ENCODE measurements around the gene TNFSF8.

DNA sequence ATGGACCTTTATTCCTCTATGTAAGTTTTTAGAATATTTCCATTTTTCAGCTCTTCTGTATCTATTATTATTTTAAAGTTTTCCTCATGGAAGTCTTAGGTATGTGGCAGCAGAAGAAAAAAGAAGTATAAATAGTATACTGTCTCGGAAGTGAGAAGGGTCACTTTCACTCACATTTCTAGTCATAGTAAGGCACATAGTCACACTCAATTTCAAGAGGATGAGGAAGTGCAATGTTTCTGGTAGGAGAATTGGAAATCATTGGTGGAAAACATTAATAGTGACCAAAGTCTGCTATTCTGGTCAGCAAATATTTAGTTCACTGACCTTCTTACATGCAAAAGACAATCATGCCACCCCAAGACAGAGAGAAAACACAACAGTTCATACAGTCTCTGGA, 35.2 kb upstream of the TNFSF8 start:
- no peak for TF ChIP-seq POLR2A (IDR thresholded peaks at IDR 0.05)
- TF ChIP-seq, protein P1, sequence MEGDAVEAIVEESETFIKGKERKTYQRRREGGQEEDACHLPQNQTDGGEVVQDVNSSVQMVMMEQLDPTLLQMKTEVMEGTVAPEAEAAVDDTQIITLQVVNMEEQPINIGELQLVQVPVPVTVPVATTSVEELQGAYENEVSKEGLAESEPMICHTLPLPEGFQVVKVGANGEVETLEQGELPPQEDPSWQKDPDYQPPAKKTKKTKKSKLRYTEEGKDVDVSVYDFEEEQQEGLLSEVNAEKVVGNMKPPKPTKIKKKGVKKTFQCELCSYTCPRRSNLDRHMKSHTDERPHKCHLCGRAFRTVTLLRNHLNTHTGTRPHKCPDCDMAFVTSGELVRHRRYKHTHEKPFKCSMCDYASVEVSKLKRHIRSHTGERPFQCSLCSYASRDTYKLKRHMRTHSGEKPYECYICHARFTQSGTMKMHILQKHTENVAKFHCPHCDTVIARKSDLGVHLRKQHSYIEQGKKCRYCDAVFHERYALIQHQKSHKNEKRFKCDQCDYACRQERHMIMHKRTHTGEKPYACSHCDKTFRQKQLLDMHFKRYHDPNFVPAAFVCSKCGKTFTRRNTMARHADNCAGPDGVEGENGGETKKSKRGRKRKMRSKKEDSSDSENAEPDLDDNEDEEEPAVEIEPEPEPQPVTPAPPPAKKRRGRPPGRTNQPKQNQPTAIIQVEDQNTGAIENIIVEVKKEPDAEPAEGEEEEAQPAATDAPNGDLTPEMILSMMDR (IDR thresholded peaks at IDR 0.05) = no peak
